COLO829 (cell line): ENCODE data around the gene CCDC6.
"Not testable (repeated sequence)": the region's sequence is repeated elsewhere in the genome, so short reads cannot be mapped to it uniquely, and the experiment has no call there.

Source experiments
- DNase-seq: peaks from one replicate; pipeline ENCODE4 v3.0.0; 2012; ENCODE audit warnings: low spot score

The CCDC6 gene

DNA sequence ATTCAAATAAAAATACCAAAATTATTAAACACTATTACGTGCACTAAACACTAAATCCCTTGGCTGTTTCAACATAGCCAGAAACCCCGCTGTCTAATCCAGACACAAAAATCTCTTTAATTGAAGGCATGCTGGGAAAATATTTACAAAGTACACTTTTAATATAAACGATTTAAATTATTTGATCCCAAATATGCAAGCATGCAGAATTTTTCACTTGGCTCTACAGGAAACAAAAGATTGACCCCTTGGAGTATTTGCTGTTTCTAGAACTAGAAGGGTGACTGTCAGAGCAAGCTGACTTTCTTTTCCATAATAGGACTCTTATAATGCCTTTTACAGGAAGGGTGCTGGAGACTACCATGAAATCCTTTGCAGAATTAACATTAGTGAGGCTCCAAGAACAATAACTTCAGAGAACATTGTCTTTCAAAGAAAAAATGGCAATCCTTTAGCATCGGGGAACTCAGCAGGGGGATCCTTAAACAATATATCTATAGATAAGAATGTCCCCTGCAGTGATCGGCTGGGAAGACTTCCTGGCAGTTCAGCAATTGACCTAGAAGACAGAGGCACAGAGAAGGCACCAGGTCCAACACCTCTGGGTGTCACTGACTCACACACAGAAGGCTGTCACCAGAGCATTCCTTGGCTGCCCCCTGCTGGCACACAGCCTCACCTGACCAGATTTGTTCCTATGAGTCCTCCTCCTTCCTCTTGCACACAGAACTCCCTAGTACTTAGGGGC, 97.3 kb downstream of the CCDC6 start:
- DNase-seq, result peak; percentile 15

DNA sequence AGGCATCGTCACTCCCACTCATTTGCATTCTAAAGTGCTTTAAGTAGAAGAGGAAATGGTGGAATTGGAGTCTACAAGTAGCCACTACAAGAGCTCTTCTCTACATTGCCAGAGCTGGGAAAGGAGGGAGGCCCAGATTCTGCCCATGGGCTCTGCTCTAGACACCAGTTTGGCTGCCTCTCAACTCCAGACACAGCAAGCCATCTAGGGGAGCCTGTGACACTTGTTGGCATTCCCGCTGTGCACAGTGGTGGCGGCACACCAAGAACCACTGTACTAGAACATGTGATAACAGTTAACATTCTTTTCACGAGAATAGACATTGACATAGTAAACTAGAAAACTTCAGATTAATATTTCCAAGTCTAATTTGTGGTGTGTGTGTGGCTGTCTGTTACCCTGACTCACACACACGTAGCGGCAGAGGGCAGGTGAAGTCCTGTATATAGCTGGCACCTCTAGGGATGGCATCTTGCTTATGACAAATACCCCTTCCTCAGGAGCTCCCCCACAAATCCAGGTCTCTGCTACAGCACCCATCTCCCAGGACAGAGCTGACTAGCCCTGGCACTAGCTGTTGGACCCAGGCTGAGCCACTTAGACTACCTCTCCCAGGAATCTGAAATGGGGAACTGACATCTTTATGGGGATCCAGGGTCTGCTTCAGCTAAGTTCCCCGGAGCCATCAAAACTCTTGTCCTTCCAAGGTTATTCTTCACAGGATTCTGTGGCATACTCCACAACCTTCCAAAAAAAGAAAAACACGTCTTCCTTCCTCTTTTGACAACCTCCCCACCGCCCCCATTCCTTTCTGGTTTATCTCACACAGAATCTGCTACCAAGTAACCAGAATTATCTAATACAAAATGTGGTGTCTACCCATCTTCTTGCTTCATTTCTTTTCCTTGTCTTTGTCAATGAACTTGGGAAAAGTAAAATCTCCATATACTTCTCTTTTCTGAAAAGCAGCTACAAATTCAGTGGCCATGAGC, 98.4 kb downstream of the CCDC6 start:
- DNase-seq, result no peak

DNA sequence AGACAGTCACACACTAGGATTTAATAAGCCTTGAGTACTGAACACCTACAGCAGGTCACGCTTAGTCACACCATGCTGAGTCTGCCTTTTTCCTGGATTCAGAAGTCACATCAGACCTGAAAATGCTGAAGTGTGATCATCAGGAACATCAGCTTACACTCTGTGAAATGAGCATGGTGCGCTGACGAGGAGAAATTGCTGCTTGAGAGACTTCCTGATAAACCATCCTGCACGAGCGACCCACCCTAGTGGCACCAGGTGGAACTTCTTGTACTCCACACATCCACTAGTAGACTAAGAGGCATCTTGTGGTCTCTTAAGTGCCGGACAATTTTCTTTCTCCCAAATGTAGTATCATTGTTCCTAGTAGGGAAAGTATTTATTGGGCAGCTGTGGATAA, 101.3 kb downstream of the CCDC6 start:
- no peak for DNase-seq

DNA sequence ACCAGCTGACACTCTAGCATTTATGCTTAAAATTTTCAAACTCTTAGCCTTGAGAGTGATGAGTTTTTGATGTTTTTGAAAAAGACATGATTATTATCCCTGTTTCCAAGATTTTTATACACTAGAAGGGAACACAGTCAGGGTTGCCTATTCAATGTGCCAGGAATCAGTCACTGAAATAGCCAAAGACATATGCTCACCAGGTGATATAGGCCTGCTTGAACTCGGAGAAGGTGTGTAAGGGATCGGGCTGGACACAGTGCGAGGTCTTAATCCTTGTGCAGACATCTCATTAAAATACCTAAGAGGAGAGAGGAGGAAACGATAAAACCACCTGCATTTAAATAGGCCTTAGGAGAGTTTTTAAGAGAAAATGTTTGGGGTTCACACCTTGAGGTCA, 102.1 kb downstream of the CCDC6 start:
- DNase-seq, result no peak

DNA sequence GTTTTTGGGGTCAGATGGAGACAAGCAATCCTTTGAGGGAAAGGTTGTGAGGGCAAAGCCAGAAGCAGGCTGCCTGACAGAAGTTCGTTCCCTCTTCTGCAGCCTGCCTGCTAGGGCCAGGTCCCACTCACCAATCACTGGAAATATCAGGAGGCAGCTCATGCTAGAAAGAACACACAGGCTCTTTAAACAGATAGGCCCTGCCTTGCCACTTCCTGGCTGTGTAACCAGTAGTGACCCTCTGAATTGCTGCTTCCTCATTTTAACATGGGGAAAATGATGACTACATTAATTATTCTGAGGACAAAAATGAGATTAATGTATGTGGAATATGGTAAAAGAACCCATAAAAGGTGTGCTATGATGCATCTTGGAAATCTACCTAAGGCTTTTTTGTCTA, 102.6 kb downstream of the CCDC6 start:
- no peak for DNase-seq

DNA sequence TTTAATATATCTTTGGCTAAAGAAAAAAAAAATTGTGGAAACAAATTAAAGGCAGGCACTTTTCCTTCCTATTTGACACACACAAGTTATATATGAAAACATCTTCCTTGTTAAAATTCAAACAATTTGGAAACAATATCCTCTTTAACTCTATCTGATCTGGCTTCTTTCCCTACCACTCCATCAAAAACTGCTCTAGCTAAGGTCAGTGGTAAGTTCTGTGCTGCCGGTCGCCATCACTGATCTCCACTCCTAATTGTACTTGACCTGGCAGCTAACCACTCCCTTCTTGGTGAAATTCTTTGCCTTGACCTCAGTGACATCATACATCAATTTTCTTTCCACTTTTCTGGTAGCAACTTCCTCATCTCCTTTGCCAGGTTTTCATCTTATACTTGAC, 105.2 kb downstream of the CCDC6 start:
- no peak for DNase-seq

DNA sequence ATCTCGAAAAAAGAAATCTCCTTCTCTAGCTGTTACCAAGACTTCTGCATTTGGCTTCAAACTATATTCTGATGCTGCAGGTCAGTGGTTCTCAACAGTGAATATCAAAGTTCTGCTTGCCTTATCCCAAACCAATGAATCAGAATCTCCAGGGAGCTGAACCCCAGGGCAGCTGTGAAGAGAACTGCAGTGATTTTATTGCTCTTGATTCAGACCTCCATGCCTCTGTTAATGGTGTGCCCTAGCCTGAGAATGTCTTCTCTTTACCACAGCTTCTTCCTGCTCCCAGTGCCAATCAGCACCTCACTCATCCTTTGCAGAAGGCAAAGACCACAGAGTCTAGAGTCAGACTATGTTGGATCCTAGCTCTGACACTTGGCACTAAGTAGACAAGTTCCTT, 106.9 kb downstream of the CCDC6 start:
- DNase-seq, result no peak

DNA sequence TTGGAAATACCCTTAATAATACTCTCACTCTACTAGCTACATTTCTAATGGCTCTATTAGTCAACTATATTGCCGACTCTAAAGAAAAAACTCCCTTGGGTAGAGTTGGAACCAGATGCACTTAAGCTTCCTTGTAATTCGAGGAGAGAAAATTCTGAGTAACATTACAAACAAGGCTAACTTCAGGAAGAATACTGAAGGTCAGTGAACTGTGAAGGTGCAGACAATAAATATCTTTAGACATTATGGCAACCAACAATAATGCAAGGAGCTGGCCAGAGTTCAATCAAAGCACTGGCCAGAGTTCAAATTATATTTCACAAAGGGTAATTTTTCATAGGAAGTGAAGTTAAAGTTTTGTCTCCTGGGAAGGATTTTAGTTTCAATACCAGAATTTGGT, 112.4 kb downstream of the CCDC6 start:
- DNase-seq, result no peak

DNA sequence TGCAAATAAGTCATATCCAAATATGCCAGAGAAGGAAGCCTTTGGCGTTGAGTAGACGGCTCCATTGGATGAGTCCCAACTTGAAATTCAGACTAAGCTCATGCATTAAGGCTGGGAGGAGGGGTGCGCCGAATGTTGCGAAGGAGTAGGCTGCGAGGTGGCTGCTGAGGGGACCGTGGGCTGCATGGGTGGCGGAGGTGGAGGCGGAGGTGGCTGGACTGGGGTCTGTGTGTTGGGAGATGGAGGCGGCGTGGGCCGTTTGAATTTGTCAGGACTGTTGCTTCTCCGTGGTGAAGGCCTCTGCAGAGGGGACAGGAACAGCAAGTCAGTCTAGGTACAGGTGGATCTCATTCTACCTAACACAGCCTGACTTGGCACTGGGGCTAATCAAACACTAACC, 113.5 kb downstream of the CCDC6 start:
- no peak for DNase-seq

DNA sequence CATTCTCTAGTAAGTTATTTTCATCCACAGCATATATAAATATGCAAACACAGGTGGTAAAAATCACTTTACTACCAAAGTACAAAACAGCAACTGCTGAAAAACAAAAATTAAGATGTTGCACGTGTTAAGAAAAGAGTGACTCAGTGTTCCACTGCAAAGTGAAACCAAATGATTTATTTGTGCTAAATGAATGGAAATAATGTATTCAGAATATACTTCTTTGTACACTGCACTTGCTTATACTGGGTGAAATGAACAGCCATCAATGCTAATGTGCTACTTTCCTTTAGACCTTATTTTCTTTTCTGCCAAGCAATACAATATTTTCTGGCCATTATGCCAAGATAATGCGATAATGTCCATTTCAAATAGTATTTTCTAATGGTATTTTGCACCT, 114.8 kb downstream of the CCDC6 start:
- DNase-seq, result no peak

DNA sequence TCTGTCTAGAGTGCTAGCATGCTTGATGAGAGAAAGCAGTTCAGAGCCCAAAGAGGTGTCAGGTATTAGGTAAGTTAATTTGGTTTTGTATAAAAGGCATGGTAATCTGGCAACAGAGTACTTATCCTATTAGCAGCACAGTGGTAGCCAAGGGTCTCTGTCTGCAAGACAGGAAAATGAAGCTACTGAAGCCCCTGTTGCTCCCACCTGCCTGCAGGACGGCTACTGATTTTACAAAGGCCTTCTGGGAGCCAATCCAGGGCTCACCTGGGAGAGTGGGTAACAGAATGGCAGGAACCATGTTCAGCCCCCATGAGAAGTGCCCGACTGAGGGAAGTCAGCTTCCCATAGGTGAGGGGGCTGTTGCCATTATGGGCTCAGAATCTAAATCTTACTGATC, 116.3 kb downstream of the CCDC6 start:
- not testable (repeated sequence) for DNase-seq

DNA sequence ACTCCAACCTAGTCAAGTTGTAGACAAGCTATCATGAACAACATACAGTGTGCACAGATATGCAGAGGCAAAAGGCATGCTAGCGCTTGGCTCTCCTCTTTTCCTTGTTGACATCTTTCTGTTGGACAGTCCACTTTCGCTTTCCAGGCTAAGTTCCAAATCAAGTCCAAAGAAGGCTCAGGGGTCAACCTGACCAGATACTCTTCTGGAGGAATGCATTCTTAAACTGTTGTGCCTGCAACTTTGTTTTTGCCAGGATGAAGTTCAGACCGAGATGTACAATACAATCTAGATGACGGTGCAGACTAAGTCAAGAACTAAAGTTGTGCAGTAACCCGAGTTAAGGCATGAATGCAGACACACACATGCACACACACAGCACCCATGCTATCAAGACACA, 117.4 kb downstream of the CCDC6 start:
- DNase-seq, result not testable (repeated sequence)

DNA sequence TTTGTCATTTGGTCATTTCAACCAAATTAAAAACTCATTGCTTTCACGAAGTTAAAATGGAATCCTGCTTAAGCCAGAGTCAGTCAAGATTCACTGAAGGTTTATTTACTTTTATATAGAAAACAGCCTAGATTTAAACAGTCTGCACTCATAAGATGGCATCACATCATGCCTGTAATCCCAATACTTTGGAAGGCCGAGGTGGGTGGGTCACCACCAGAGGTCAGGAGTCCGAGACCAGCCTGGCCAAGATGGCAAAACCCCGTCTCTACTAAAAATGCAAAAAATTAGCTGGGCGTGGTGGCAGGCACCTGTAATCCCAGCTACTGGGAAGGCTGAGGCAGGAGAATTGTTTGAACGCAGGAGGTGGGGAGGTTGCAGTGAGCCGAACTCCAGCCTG, 119.3 kb downstream of the CCDC6 start:
- DNase-seq, result not testable (repeated sequence)

DNA sequence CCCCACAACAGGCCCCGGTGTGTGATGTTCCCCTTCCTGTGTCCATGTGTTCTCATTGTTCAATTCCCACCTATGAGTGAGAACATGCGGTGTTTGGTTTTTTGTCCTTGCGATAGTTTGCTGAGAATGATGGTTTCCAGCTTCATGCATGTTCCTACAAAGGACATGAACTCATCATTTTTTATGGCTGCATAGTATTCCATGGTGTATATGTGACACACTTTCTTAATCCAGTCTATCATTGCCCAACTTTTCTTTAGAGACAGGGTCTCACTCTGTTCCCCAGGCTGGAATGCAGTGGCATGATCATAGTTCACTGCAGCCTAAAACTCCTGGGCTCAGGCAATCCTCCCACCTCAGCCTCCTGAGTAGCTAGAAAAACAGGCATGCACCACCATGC, 120.9 kb downstream of the CCDC6 start:
- DNase-seq, result not testable (repeated sequence)

DNA sequence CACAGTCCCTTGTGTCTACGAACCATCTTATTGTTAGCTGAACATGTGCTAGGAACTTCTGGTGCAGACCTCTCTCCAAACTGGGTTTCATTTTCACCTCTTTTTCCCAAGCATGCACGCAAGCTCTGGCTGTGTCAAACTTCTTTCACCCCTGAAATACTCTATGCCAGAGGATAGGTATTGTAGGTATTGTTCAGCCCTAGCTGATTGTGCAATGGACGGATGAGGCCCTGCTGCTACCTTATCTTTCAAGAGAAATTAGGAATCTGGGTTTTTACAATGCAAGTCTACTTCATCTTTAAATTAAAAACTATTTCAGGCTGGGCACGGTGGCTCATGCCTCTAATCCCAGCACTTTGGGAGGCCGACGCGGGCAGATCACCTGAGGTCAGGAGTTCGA, 124.8 kb downstream of the CCDC6 start:
- DNase-seq, result no peak

DNA sequence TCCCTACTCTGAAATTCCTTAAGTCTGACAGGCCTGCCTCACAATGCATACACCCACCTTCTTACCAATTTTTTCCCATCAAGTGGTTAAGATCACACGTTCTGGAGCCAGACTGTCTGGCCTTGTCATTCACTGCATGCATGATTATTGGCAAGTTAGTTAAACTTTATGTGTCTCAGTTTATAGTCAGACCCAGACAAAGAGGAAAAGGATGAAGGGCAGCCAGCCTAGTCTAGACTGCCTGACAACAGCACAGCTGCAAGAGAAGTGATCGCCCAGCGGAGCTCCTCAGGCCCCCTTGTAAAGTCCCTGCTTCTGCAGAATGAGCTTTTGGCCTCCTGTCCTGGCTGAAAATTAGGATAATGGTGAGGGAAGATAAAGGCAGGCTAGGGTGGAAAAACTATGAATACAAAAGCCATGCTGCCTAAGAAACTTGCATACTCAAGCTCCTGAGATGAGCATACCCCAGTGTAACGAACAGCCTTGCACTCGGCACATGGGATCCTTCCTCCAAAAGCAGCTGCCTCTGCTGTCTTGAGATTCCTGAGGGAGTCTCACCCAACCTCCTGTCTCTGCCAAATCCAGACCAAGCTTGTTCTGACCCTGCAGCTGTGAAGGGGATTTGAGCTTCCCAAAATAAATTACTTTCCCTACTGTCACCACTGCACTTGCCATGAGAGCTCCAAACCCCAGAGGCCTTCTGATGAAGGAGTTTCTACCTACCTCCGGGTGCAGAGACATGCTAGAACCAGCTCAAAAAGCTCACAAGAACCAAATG, 126.4 kb downstream of the CCDC6 start:
- DNase-seq, result no peak

DNA sequence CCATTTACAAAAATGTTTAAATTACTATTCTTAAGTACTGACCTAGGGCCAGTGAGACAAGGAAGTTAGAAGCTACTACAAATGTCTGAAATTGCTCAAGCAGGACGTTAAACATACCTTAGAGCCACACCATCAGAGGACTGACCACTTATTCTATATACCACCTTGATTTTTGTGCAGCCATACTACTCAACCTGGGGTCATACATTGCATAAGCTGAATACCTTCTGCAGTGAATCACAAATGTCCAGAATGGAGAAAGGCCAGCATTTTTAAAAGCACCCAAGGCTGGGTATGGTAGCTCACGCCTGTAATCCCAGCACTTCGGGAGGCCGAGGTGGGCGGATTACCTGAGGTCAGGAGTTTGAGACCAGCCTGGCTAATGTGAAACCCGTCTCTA, 131.9 kb downstream of the CCDC6 start:
- DNase-seq, result no peak

DNA sequence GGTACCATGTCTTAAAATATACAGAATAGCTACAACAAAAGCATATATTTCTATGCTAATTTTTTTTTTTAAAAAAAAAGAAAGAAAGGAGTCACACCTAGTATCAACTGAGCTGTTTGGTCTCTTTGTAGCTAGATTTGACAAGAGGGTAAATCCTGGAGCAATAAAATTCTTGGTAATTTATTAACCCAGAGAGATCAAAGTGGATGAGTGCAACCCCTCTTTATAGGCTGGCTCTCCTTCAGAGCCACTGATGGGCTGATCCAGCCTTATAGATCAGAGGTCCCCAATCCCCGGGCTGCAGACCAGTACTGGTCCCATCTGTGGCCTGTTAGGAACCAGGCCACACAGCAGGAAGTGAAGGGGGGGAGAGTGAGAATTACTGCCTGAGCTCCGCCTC, 133.3 kb downstream of the CCDC6 start:
- DNase-seq, result no peak

DNA sequence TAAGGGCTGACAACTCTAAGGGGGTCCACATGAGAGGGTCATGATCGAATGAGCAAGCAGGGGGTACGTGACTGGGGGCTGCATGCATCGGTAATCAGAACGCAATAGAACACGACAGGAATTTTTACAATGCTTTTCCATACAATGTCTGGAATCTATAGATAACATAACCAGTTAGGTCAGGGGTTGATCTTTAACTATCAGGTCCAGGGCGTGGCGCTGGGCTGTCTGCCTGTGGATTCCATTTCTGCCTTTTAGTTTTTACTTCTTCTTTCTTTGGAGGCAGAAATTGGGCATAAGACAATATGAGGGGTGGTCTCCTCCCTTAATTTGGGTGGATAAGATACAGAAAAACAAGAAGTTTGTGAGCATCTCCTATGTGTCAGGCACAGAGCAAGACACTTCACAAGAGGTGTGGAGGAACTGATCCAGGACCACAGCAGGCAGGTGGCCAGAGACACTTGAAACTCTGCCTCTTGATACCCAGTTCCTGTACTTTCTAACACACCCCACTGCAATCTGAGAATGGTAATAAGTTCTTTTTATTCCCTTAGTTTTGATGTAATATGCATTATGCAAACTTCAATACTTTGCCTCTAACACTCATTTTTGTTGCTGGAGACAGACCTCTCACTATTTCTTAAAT, 135.1 kb downstream of the CCDC6 start:
- no peak for DNase-seq

DNA sequence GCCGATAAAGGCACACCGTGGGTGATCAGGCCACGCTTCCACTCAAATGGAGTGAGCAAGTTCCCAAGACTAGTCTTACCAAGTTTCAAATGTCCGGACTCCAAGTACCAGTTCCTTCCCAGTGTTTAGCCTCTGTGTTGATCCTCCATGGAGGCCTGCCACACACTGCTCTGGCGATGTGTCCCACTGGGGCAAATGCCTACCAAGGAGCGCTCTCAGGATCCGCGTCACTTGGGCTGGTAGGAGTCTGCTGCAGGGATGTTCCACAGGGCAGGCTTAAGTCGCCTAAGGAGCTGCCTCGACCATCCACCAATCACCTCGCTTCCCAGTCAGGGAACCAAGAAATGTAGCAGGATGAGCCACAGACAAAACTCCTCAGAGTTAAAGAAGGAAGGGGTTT, 135.7 kb downstream of the CCDC6 start:
- no peak for DNase-seq

DNA sequence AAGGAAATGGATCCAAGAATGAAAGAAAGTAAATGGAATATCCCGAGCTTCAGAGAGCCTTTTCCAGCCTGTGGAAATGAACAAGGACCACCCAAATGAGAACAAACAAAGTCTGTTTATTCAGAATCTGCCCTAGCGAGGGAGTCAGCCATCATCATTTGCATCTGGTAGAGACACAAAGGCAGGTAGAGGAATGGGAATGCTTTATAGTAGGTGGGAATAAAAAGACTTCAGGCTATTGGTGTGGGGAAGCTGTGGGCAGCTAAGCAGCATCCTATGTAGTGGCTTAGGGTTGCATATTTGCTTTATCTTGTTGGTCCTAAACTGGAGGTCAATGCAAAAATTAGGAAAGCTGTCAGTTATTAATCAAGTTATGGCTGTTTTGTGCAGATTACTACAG, 143.9 kb downstream of the CCDC6 start:
- no peak for DNase-seq

DNA sequence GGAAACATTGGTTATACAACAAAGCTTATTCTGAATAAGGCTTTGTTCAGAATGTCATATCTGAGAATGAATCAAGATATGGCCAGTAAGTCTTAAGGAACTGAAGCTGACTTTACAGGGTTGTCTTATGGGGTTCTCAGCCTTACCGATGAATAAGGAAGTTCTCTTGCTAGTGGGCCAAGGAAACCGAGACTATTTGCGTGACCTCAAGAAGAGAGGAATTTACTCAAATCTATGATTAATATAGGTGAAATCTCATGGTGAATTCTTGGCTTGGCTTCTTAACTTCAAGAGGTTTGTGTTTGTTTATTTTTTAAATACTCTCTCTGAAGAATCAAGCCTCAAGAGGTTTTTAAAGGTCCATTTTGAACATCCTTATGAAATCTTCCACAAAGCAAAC, 148.4 kb downstream of the CCDC6 start:
- DNase-seq, result no peak
